A673 (cell line): ENCODE results near the gene ZBTB8A.

Experiments
- EZH2 ChIP-seq: fragments of 200-600 bp; sonication (generic); IDR thresholded peaks from 2 replicates; pipeline ENCODE4 v1.6.1; 2017; ENCODE audit warnings: borderline replicate concordance, low read depth, mild to moderate bottlenecking, mixed read lengths, antibody characterized with exemption, low read length; ENCODE audit not compliant: poor library complexity, severe bottlenecking
- TF ChIP-seq, protein P1 (sequence below): fragments of 300-800, 200-600 bp; sonication (generic); conservative IDR thresholded peaks from 2 replicates; pipeline ENCODE4 v1.5.1; 2017; ENCODE audit warnings: low read depth, mild to moderate bottlenecking, antibody characterized with exemption, low read length, moderate library complexity, mixed read lengths

- TF ChIP-seq EZH2 = no peak
- TF ChIP-seq, protein P1, sequence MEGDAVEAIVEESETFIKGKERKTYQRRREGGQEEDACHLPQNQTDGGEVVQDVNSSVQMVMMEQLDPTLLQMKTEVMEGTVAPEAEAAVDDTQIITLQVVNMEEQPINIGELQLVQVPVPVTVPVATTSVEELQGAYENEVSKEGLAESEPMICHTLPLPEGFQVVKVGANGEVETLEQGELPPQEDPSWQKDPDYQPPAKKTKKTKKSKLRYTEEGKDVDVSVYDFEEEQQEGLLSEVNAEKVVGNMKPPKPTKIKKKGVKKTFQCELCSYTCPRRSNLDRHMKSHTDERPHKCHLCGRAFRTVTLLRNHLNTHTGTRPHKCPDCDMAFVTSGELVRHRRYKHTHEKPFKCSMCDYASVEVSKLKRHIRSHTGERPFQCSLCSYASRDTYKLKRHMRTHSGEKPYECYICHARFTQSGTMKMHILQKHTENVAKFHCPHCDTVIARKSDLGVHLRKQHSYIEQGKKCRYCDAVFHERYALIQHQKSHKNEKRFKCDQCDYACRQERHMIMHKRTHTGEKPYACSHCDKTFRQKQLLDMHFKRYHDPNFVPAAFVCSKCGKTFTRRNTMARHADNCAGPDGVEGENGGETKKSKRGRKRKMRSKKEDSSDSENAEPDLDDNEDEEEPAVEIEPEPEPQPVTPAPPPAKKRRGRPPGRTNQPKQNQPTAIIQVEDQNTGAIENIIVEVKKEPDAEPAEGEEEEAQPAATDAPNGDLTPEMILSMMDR = no peak
Observed at GRCh38 chr1:32636914-32637645, 97.9 kb downstream of the ZBTB8A start.
